ENCODE data around the gene CORO7.

DNA sequence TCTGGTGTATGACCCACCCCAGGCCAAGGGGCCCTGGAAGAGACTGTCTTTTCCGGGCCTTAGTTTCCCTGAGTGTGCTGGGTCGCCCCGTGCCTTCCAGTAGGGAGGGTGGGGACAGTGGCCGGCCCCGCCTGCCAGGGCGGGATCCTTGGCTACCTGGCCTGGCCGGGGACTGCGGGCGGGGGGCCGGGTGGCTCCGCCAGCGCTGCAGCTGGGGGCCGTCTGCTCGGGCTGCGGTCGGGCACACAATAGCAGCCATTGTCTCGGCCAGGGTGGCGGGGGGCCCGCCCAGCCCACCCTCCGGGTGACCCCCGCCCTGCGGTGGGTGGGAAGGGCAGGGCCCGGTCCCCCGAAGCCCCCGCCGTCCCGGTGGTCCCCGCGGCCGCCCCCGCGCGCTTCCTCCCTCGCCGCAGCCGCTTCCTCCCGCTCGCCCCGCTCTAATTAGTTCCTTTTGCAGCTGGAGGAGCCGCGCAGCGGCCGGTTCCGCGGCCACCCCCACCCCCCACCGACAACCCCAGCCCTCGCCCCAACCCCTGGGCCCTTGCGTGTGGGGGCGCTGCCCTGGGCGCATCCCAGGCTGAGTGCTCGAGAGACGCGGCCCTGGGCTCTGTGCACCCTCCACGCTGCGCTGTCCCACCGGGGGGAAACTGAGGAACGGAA, 88.9 kb downstream of the CORO7 start:
- TF ChIP-seq, protein P1, sequence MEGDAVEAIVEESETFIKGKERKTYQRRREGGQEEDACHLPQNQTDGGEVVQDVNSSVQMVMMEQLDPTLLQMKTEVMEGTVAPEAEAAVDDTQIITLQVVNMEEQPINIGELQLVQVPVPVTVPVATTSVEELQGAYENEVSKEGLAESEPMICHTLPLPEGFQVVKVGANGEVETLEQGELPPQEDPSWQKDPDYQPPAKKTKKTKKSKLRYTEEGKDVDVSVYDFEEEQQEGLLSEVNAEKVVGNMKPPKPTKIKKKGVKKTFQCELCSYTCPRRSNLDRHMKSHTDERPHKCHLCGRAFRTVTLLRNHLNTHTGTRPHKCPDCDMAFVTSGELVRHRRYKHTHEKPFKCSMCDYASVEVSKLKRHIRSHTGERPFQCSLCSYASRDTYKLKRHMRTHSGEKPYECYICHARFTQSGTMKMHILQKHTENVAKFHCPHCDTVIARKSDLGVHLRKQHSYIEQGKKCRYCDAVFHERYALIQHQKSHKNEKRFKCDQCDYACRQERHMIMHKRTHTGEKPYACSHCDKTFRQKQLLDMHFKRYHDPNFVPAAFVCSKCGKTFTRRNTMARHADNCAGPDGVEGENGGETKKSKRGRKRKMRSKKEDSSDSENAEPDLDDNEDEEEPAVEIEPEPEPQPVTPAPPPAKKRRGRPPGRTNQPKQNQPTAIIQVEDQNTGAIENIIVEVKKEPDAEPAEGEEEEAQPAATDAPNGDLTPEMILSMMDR (IDR thresholded peaks at IDR 0.05) = no peak
- TF ChIP-seq EP300 (IDR thresholded peaks at IDR 0.05) (no peak), POLR2AphosphoS5 (IDR thresholded peaks at IDR 0.05) (no peak), POLR2A (IDR thresholded peaks at IDR 0.05) (no peak)

Data from gastroesophageal sphincter (tissue), 3 donors.